ENCODE measurements around the gene PYGB.

DNA sequence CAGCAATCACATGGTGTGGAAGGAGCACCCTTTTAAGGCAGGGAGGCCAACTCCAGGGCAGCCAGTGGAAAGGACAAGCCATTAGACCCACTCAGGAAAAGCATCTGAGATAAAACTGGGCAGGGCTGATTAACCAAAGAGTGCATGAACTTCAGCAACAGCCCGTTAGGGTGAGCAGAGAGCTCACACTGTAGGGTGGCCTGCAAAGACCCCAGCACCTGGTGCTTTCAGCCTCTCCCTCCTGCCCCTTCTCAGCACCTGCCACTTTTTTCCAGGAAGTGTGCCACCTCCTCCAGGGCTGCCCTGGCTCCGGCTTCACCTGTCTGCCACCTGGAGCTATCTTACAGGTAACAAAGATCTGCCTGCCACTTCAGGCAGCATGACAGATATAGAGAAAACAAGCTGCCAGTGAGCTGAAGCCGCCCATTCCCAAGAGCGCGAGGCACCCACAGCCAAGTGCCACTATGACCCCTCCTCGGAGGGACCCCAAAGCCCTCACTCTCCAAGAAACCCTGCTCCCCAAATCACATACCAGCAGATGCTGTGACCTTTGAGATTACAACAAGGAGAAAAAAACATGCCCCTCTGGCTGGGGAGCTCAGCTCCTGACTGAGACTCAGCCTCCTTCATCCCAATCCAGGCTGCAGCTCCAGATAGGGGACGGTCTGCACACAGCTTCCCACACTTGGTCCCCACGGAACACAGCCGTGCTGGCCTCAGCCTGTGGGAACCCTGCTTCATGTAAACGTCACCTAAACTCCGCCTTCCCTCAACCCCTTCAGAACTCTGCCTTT, 71.6 kb downstream of the PYGB start:
- TF ChIP-seq, protein P1, sequence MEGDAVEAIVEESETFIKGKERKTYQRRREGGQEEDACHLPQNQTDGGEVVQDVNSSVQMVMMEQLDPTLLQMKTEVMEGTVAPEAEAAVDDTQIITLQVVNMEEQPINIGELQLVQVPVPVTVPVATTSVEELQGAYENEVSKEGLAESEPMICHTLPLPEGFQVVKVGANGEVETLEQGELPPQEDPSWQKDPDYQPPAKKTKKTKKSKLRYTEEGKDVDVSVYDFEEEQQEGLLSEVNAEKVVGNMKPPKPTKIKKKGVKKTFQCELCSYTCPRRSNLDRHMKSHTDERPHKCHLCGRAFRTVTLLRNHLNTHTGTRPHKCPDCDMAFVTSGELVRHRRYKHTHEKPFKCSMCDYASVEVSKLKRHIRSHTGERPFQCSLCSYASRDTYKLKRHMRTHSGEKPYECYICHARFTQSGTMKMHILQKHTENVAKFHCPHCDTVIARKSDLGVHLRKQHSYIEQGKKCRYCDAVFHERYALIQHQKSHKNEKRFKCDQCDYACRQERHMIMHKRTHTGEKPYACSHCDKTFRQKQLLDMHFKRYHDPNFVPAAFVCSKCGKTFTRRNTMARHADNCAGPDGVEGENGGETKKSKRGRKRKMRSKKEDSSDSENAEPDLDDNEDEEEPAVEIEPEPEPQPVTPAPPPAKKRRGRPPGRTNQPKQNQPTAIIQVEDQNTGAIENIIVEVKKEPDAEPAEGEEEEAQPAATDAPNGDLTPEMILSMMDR (IDR thresholded peaks at IDR 0.05; ENCODE audit: poor library complexity), result no peak
- no peak for TF ChIP-seq EZH2 (IDR thresholded peaks at IDR 0.05; ENCODE audit: borderline replicate concordance)

Measured in hepatocyte (in vitro differentiated cells).